Stimulated activated naive CD4-positive, alpha-beta T cell treated with Interleukin-2 at 50 U/mL for 16 hours (primary cell): Measurements from ENCODE around the gene ERCC6L2.

Source experiments
- DNase-seq: peaks from one replicate; lab custom pipeline; 2025; lab: John Stamatoyannopoulos, UW

ERCC6L2 gene

GRCh38 chr9:95920017-95920416 lies 44.5 kb downstream of the ERCC6L2 start:
- no peak for DNase-seq

GRCh38 chr9:95923794-95924193 lies 48.3 kb downstream of the ERCC6L2 start:
- DNase-seq, result no peak

GRCh38 chr9:95924987-95925386 lies 49.5 kb downstream of the ERCC6L2 start:
- DNase-seq, result no peak

DNA sequence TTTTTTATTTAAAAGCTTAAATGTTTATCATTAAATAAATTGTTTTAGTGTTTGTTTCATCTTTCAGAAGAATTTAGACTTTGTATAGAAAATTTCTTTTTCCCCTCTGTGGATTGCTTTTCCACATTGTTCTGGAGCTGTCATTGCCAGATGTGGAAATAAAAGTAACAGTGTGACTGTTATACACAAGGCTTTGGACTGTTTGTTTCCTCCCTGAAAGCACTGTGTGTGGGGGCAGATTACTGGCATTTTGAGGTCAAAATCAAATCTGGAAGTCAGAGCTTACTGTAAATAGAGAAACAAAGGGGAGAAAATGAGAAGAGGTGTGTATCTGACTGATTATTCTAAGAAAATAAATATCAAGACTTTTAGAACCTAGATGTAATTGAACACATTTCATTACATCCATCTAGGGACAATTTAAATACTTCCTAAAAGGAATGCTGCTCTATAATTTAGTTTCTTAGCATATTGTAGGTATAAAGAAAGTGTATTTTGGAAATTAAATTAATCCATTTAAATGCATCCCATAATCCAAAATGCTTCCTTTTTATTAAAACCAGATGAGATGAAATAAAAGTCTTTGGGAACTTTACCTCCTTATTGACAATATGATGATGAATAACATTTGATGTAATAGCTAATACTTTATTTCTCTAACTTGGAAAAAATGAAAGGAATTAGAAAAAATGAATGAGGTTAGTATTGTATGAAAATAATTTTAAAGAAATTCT lies 51.9 kb downstream of the ERCC6L2 start:
- DNase-seq, result no peak

DNA sequence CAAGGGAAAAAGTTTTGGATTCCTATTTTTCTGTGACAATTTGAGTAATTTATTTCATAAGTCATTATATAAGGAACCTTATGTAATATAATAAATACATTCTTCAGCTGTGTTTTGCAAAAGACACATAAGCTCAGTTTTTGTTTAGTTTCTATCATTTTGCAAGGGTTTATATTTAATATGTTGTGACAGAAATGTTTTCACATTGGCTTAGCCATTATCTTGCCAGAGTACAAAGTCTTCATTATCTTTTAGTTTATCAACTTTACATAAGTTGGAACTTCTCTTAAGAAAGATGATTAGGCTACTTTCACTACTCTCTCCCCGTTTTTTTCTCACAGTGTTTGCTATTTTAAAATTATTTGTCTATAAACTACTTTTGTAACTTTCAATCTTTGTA lies 54.8 kb downstream of the ERCC6L2 start:
- no peak for DNase-seq

DNA sequence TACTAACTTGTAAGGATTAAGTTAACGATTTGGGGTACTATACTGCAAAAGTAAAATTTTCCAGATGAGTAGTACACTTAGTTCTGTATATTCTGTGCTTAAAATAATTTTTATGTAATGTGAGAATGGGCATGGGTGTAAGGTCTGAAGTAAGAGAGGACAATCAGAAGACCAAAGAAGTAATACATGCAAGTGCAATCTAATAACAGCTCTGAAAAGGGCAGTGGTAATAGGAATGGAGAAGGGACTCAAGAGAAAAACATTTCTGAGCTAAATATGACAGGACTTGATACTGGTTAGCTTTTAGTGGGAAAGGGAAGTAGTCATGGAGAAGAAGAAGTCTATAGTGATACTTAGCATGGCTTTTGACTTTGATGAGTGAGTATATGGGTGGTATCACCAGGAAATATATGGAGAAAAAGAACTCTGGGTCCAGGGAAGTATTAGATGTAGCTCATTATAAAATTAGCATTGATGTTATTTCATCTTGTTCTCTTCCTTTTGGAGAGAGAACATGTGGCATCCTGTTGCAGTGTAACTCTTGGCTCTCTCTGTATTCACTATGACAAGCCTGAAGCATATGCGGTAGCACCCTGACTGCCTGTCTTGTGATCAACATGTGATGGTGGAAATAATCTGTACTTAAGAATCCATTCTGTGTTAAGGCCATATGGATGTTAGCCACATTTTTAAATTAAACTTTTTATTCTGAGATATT lies 60.5 kb downstream of the ERCC6L2 start:
- DNase-seq, result no peak

GRCh38 chr9:95936579-95937075 lies 61.1 kb downstream of the ERCC6L2 start:
- no peak for DNase-seq

DNA sequence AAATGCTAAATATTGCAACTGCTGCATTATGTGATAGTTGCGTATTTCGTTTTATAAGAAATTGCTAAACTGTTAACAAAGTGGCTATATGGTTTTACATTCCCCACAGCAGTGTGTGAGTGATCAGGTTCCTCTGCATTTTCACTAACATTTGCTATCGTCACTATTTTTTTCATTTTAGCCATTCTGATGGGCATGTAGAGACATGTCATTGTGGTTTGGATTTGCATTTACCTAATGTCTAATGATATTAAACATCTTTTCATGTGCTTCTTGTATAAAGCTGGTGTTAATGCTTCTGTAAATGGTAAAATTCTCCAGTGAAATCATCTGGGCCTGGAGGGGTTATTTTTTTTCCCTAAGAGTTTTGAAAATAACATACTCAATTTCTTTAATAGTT lies 61.6 kb downstream of the ERCC6L2 start:
- DNase-seq, result no peak

DNA sequence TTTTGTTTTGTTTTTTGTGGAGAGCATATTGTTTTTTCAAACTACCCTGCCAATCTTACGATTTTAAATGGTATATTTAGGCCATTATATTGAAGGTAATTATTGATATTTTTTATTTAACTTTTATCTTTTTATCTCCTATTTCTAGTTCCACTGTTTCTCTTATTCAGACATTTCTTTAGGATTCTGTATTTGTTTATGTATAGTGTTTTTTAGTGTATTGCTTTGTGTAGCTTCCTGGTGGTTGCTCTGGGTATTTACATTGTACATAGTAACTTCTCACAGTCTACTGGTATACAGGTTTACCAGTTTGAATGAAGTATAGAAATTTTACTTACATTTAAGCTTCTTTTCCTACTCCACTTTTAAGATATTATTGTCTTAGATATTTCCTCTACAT lies 63.2 kb downstream of the ERCC6L2 start:
- DNase-seq, result no peak

- DNase-seq, result no peak
Observed at GRCh38 chr9:95939472-95939871, 64.0 kb downstream of the ERCC6L2 start.

GRCh38 chr9:95940265-95940664 lies 64.8 kb downstream of the ERCC6L2 start:
- no peak for DNase-seq

DNA sequence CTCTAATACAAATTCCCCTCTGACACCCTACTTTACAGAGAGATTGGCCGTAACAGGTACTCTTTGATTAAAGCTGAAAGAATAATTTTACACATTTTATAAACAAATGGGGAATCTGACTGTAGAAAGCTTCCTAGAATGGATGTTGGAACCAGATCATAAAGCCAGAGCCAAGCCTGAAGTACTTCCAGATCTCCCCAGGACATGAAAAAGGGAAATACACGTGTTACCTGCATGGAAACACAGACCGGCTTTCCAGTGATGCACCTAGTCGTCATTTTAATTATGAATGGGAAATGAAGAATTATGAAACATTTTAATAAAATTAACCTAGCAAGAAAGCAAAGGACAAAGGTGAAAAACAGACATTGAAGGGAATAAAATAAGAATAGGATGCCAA lies 66.5 kb downstream of the ERCC6L2 start:
- no peak for DNase-seq

DNA sequence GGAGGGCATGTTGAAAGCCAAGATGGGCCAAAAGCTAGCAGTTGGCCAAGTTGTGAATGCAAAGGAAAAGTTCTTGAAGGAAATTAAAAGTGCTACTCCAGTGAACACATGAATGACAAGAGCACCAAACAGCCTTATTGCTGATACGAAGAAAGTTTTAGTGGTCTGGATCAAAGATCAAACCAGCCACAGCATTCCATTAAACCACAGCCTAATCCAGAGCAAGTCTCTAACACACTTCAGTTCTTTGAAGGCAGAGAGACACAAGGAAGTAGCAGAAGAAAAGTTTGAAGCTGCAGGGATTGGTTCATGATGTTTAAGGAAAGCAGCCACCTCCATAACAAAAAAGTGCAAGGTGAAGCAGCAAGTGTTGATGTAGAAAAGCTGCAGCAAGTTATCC lies 71.6 kb downstream of the ERCC6L2 start:
- no peak for DNase-seq

DNA sequence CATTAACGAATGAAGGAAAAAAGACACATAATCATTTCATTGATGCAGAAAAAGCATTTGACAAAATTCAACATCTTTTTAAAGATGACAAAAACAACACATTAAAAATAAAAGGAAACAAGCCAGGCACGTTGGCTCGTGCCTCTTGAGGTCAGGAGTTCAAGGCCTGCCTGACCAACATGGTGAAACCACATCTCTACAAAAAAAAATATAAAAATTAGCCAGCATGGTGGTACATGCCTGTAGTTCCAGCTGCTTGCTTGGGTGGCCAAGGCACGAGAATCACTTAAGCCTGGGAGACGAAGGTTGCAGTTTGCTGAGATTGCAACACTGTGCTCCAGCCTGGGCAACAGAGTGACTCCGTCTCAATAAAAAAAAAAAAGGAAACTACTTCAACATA lies 77.0 kb downstream of the ERCC6L2 start:
- DNase-seq, result no peak

DNA sequence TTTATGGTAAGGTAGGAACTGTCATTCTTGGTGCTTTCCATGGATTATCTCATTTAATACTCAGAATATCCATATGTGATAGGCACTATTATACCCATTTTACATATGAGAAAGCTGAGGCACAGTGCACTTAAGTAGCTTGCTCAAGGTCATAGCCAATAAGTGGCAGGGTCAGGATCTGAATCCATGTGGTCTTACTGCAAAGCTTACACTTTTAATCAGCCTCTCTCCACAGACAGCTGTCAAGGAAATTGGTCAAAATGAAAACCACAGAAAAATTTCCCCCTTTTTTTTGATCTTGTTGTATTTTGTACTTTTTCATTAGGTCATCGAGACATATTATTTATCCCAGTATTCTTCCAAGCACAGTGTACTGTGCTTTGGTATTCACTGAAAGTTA lies 78.5 kb downstream of the ERCC6L2 start:
- DNase-seq, result no peak

DNA sequence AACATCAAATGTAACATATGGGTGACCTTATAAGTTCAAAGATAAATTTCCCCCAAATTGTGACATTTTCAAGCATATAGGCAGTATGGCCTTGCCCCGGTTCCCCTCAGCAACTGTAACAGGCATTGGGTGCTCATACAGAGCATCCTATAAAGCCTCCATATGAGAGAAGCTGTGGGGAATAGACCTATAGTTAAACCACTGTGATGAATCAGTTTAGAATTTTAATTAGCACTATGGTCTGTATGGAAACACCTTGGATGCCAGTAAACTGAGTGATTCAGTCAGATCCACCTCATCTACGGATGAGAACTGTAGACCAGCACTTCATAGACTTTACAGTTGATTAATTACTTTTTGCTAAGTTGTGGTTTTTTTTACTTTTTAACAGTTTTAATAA lies 79.4 kb downstream of the ERCC6L2 start:
- no peak for DNase-seq

DNA sequence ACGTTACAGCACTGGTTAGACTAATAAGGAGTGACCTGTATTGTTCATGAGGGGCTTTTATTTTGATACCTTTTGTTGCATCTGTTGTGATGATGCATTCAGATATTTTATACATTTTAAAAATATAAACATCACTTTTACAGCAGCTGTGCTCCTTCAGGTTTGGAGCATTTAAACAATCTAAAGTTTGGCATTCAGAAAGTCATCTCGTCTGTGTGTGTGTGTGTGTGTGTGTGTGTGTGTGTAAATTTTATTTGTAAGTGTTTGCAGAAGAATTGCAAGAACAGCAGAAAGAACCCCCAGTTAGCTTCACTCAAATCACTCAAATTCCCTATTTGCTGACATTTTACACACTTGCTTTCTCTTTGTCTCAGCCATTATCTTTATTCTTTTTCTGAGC lies 87.4 kb downstream of the ERCC6L2 start:
- DNase-seq, result no peak

- no peak for DNase-seq
Observed at GRCh38 chr9:95963659-95964058, 88.2 kb downstream of the ERCC6L2 start.

- no peak for DNase-seq
Observed at GRCh38 chr9:95966306-95966705, 90.8 kb downstream of the ERCC6L2 start.

DNA sequence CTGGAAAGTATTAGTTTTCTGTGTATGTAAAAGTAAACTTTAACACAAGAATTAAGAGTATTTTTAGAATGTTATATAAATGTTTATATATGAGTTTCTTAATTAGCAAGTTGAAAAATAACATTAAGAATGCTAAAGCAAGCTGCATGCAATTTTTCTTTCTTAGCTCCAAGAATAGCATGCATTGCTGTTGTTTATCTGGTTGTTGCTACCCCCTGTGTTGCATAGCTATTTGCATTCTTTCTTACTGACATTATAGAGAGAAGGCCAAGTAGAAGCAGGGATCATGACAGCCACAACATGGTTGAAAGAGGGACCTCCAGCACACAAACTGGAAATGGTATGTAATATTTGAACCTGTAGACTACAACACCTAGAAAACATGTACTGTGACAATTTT lies 94.8 kb downstream of the ERCC6L2 start:
- DNase-seq, result no peak

GRCh38 chr9:95971815-95972214 lies 96.3 kb downstream of the ERCC6L2 start:
- no peak for DNase-seq

GRCh38 chr9:95974389-95974788 lies 98.9 kb downstream of the ERCC6L2 start:
- DNase-seq, result no peak

DNA sequence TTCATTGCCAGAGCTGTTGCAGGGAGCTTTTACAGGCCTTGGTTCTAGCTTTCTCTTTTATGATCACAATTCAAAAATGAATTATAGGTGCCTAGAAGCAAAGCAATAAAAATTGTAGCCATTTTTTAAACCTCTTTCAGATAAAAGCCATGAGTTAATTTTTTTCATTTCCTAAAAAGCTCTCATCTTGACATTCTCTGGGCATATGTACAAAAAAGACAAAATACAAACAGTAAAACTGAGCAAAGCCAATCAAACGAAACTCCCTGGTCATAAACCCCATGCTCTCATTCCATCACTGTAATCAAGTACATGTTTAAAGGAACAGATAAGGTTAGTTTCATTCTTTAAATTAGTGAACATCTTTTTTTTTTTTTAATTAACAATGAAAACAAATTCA lies 101.9 kb downstream of the ERCC6L2 start:
- no peak for DNase-seq

- DNase-seq, result no peak
Observed at GRCh38 chr9:95978106-95978505, 102.6 kb downstream of the ERCC6L2 start.
